ENCODE results near the gene THBS2. TPM values are rescaled to one million over a fixed set of nuclear protein-coding genes. Genes with fewer than 3 reads are reported as not detected.
A peak's percentile ranks its signal among the peaks of the same experiment; 100 is the strongest.

THBS2 gene
- total RNA-seq (2021; fragmentation: NEBNext Ultra II Directional; extraction: Animal tissue kit (Norgen Biotek cat#: 25700)), result 22.5 and 23.3 TPM in 2 replicates
- 11.0 and 14.5 TPM in 2 replicates for polyA plus RNA-seq (2011; rRNA removed)
- polyA plus RNA-seq (2011; cell fraction: cytosol; rRNA removed), result 13.2 TPM
- 33.1 TPM for polyA plus RNA-seq (2011; cell fraction: nucleus; rRNA removed)
- 9.6 to 12.8 TPM (median 11.3 TPM) in 4 replicates for polyA plus RNA-seq (2012, experiment 1 of 2)
- polyA plus RNA-seq (2012, experiment 2 of 2), result 3.1 TPM
- polyA plus RNA-seq (2013, experiment 1 of 2), result 21.3 TPM
- 17.4 TPM for polyA plus RNA-seq (2013, experiment 2 of 2)
- polyA minus RNA-seq (2011; rRNA and poly(A)+ RNA removed), result 23.9 and 27.8 TPM in 2 replicates
- 17.0 TPM for polyA minus RNA-seq (2011; cell fraction: cytosol; rRNA and poly(A)+ RNA removed)
- 19.3 TPM for polyA minus RNA-seq (2011; cell fraction: nucleus; rRNA and poly(A)+ RNA removed)
- long read RNA-seq, experiment 1, full-length matches to known transcripts, result 1 of 21 reads
- long read RNA-seq, experiment 1, partial matches to known transcripts, result 12 of 21 reads
- long read RNA-seq, experiment 1, other reads (novel, unspliced or antisense), result 8 of 21 reads
- long read RNA-seq, experiment 2, partial matches to known transcripts, result 4 of 4 reads
- long read RNA-seq, experiment 2, other reads (novel, unspliced or antisense), result 0 of 4 reads

GRCh38 chr6:169253337-169254238, at the start of gene THBS2:
Gene THBS2, minus strand, starts transcription at chr6:169253846. Its CDS starts 3,062 bp downstream, at chr6:169250784.
- no peak within 1 kb of the TSS for H3K14ac ChIP-seq (ENCODE audit: insufficient read length)
- no peaks in the 10 kb centered on the region for H4K20me1 ChIP-seq (replicated peaks in 1 of 2; ENCODE audit: control insufficient read depth in 1 of 2, insufficient read depth in 2 of 2, low read length in 2 of 2)
- H2AFZ ChIP-seq (ENCODE audit: low read length), result peak within 1 kb of the TSS; percentile 28; the same call in 1 of the 2 replicates
- no peak within 1 kb of the TSS for H2AK5ac ChIP-seq (ENCODE audit: low read depth, low read length)
- no peak within 1 kb of the TSS for H3K4ac ChIP-seq (replicated peaks; ENCODE audit: insufficient read length, low read depth, low read length)
- peaks cover 0 to 13% (median 9%) of the 10 kb centered on the region in 4 experiments; a peak in 5 of 7 replicates for H3K27me3 ChIP-seq (replicated peaks in 1 of 4; ENCODE audit: control insufficient read depth in 3 of 4, extremely low read depth in 1 of 4, insufficient read depth in 3 of 4, low read length in 3 of 4)
- H3K79me1 ChIP-seq (ENCODE audit: low read depth, low read length), result no peaks in the 10 kb centered on the region
- no peaks in the 10 kb centered on the region for H3K79me2 ChIP-seq (ENCODE audit: control insufficient read depth in 1 of 2, insufficient read depth in 2 of 2, low read length in 2 of 2)
- H3K36me3 ChIP-seq (ENCODE audit: control insufficient read depth in 2 of 4, insufficient read depth in 4 of 4, low read length in 3 of 4), result peaks cover 0 to 4% (median 0%) of the 10 kb centered on the region in 4 experiments; a peak in 3 of 8 replicates
- H2BK12ac ChIP-seq (ENCODE audit: low read depth, low read length), result peak within 1 kb of the TSS; percentile 89; the same call in 1 of the 2 replicates
- no peak within 1 kb of the TSS for H3K23ac ChIP-seq (ENCODE audit: insufficient read length)
- peak within 1 kb of the TSS; percentile 73 to 74 for H3K4me2 ChIP-seq (ENCODE audit: insufficient read depth in 1 of 2, low read depth in 2 of 2, low read length in 2 of 2)
- H4K91ac ChIP-seq (replicated peaks; ENCODE audit: insufficient read length, low read length), result peak within 1 kb of the TSS; percentile 22
- H3K27ac ChIP-seq (ENCODE audit: low read depth, low read length), result no peak within 1 kb of the TSS
- WGBS, 2 experiments (ENCODE audit: extremely low coverage in 1 of 2, insufficient coverage in 1 of 2, insufficient read length in 1 of 2, insufficient replicate concordance in 2 of 2, low coverage in 1 of 2, low lambda C conversion rate in 2 of 2, missing lambda C conversion rate in 1 of 2), result 7% methylated on average over 34 of the region's 34 CpGs; no CpG with 5 or more reads in 1 of the 2 experiments
- H3K4me1 ChIP-seq (replicated peaks in 1 of 4; ENCODE audit: control insufficient read depth in 3 of 4, insufficient read depth in 4 of 4, low read length in 3 of 4), result peaks cover 15 to 40% (median 23%) of the 10 kb centered on the region in 4 experiments
- no peak within 1 kb of the TSS; the same call in 1 of the 2 replicates for H4K8ac ChIP-seq (ENCODE audit: extremely low read depth, insufficient read depth, low read length)
- no peak within 1 kb of the TSS for H4K5ac ChIP-seq (ENCODE audit: insufficient read length, low read depth, low read length)
- peak within 1 kb of the TSS; percentile 98 for H2BK20ac ChIP-seq (ENCODE audit: low read length)
- peak within 1 kb of the TSS; percentile 67; the same call in 1 of the 2 replicates for H3K18ac ChIP-seq (ENCODE audit: extremely low read depth, low read length)
- peak within 1 kb of the TSS; percentile 86; the same call in 1 of the 2 replicates for H2BK5ac ChIP-seq (ENCODE audit: low read depth, low read length)
- H3K9ac ChIP-seq (replicated peaks in 1 of 4; ENCODE audit: extremely low read depth in 1 of 4, low read depth in 3 of 4, low read length in 3 of 4), result no peak within 1 kb of the TSS
- FAIRE-seq (no peak), DNase-seq (ENCODE audit: low read depth in 1 of 2, low spot score in 2 of 2) (peak in 1 of 2 experiments; percentile 57)
- POLR2A ChIA-PET (ENCODE audit: partially characterized antibody), result interaction anchor here (0.9 to 2.0 kb wide), 5 partner anchors 11 to 470 kb away, joined by 3 to 14 read pairs (median 5); no protein-coding TSS in a partner anchor
- peaks cover 16% of the 10 kb centered on the region for H3K23me2 ChIP-seq (ENCODE audit: low read depth, low read length)
- H2BK120ac ChIP-seq (replicated peaks; ENCODE audit: low read depth, low read length), result peak within 1 kb of the TSS; percentile 82
- H3K56ac ChIP-seq (replicated peaks; ENCODE audit: insufficient read length, low read depth, low read length), result peak within 1 kb of the TSS; percentile 40
- peaks cover 0 to under 1% of the 10 kb centered on the region in 2 experiments; a peak in 1 of 4 replicates for H3K9me3 ChIP-seq (ENCODE audit: insufficient read depth in 2 of 2, low read depth in 1 of 2, low read length in 1 of 2)
- CTCF ChIA-PET (ENCODE audit: partially characterized antibody), result interaction anchor here (1.4 kb wide), 1 partner anchor 234 kb away, joined by 3 read pairs; no protein-coding TSS in a partner anchor
- H3K4me3 ChIP-seq (ENCODE audit: extremely low read depth in 1 of 4, insufficient read depth in 2 of 4, low read depth in 3 of 4, low read length in 4 of 4), result peak within 1 kb of the TSS; percentile 15 to 61 (median 52); a peak in 7 of 8 replicates
- peak within 1 kb of the TSS; percentile 53; the same call in 1 of the 2 replicates for H2BK15ac ChIP-seq (ENCODE audit: low read length)
- TF ChIP-seq TAF1 (IDR thresholded peaks at IDR 0.05; ENCODE audit: low read depth, low read length) (no peak), E2F6 (IDR thresholded peaks at IDR 0.05) (peak; percentile 63), CEBPB (IDR thresholded peaks at IDR 0.05; ENCODE audit: low read depth, low read length) (no peak), TCF12 (IDR thresholded peaks at IDR 0.05; ENCODE audit: low read depth, low read length) (no peak), MAX (IDR thresholded peaks at IDR 0.05) (peak; percentile 70; the same call in 1 of the 2 replicates), HDAC6 (IDR thresholded peaks at IDR 0.05; ENCODE audit: low read depth, low read length) (no peak)

All from H1 (cell line).